H9 (cell line): Measurements from ENCODE around the gene MGAT4D. TPM values are rescaled to one million over a fixed set of nuclear protein-coding genes. Genes with fewer than 3 reads are reported as not detected.

Experiments
- DNase-seq: peaks from one replicate; pipeline ENCODE4 v3.0.0-alpha.2; 2017
- H2AFZ ChIP-seq: one replicate; pipeline ENCODE4 v1.6.1; 2013; ENCODE audit warnings: mild to moderate bottlenecking, low read length, control low read depth, moderate library complexity
- H2AK5ac ChIP-seq: 2 replicates; pipeline ENCODE4 v1.6.1; 2013; ENCODE audit warnings: low read length, control low read depth, mixed read lengths; ENCODE audit not compliant: insufficient read length
- H2BK120ac ChIP-seq: one replicate; pipeline ENCODE4 v1.6.1; 2013; ENCODE audit warnings: low read depth, mild to moderate bottlenecking, low read length, control low read depth, inconsistent platforms; ENCODE audit not compliant: poor library complexity, severe bottlenecking
- H2BK12ac ChIP-seq: 2 replicates; pipeline ENCODE4 v1.6.1; 2013; ENCODE audit warnings: low read length, control low read depth, mixed read lengths, low read depth; ENCODE audit not compliant: insufficient read length
- H2BK15ac ChIP-seq: 2 replicates; pipeline ENCODE4 v1.6.1; 2013; ENCODE audit warnings: low read depth, low read length, control low read depth
- H2BK20ac ChIP-seq: one replicate; pipeline ENCODE4 v1.6.1; 2013; ENCODE audit warnings: low read depth, mild to moderate bottlenecking, low read length, control low read depth, inconsistent platforms; ENCODE audit not compliant: poor library complexity, severe bottlenecking
- H2BK5ac ChIP-seq: 2 replicates; pipeline ENCODE4 v1.6.1; 2013; ENCODE audit warnings: low read length, control low read depth, mixed read lengths; ENCODE audit not compliant: insufficient read length
- H3K14ac ChIP-seq: 2 replicates; pipeline ENCODE4 v1.6.1; 2013; ENCODE audit warnings: low read length, control low read depth; ENCODE audit not compliant: insufficient read depth
- H3K18ac ChIP-seq: 2 replicates; pipeline ENCODE4 v1.6.1; 2013; ENCODE audit warnings: low read depth, mild to moderate bottlenecking, mixed read lengths, low read length, control low read depth; ENCODE audit not compliant: insufficient read length
- H3K23ac ChIP-seq: 2 replicates; pipeline ENCODE4 v1.6.1; 2013; ENCODE audit warnings: low read length, control low read depth, mixed read lengths, low read depth; ENCODE audit not compliant: insufficient read length
- H3K23me2 ChIP-seq: 2 replicates; pipeline ENCODE4 v1.6.1; 2013; ENCODE audit warnings: low read depth, mild to moderate bottlenecking, mixed read lengths, low read length, control low read depth; ENCODE audit not compliant: insufficient read length, poor library complexity, severe bottlenecking
- H3K27ac ChIP-seq: 2 replicates; pipeline ENCODE4 v1.5.1; 2013; ENCODE audit warnings: low read length, control low read depth, mixed read lengths, low read depth; ENCODE audit not compliant: insufficient read length
- H3K27me3 ChIP-seq: 2 replicates; pipeline ENCODE4 v1.6.1; 2013; ENCODE audit warnings: low read length, control low read depth, inconsistent platforms; ENCODE audit not compliant: insufficient read depth
- H3K4ac ChIP-seq: 2 replicates; pipeline ENCODE4 v1.6.1; 2013; ENCODE audit warnings: low read depth, mild to moderate bottlenecking, control low read depth, inconsistent platforms, low read length, moderate library complexity
- H3K4me1 ChIP-seq: 2 replicates; pipeline ENCODE4 v1.6.1; 2013; ENCODE audit warnings: low read length, control low read depth, inconsistent platforms; ENCODE audit not compliant: insufficient read depth
- H3K4me2 ChIP-seq: 2 replicates; pipeline ENCODE4 v1.6.1; 2013; ENCODE audit warnings: low read length, control low read depth, mixed read lengths; ENCODE audit not compliant: insufficient read length, insufficient read depth
- H3K56ac ChIP-seq: 2 replicates; pipeline ENCODE4 v1.6.1; 2013; ENCODE audit warnings: low read depth, mild to moderate bottlenecking, mixed read lengths, low read length, control low read depth; ENCODE audit not compliant: insufficient read length
- H3K79me1 ChIP-seq: 2 replicates; pipeline ENCODE4 v1.6.1; 2013; ENCODE audit warnings: low read depth, mild to moderate bottlenecking, moderate library complexity, low read length, control low read depth, inconsistent platforms; ENCODE audit not compliant: insufficient read depth, poor library complexity, severe bottlenecking
- H3K79me2 ChIP-seq: 2 replicates; pipeline ENCODE4 v1.6.1; 2013; ENCODE audit warnings: low read length, control low read depth, inconsistent platforms; ENCODE audit not compliant: insufficient read depth
- H3K9ac ChIP-seq: 2 replicates; pipeline ENCODE4 v1.6.1; 2013; ENCODE audit warnings: low read length, control low read depth, mixed read lengths; ENCODE audit not compliant: insufficient read length; ENCODE audit errors: extremely low read depth
- H3K9me3 ChIP-seq: one replicate; pipeline ENCODE4 v1.6.1; 2013; ENCODE audit warnings: low read depth, low read length, inconsistent platforms; ENCODE audit not compliant: control insufficient read depth
- H3T11ph ChIP-seq: one replicate; pipeline ENCODE4 v1.6.1; 2013; ENCODE audit warnings: mild to moderate bottlenecking, low read length, control low read depth, inconsistent platforms
- H4K20me1 ChIP-seq: one replicate; pipeline ENCODE4 v1.6.1; 2013; ENCODE audit not compliant: control insufficient read depth, insufficient read length, insufficient read depth
- H4K5ac ChIP-seq: 2 replicates; pipeline ENCODE4 v1.6.1; 2013; ENCODE audit warnings: low read depth, mild to moderate bottlenecking, mixed read lengths, low read length, control low read depth; ENCODE audit not compliant: insufficient read length
- H4K8ac ChIP-seq: replicated peaks from 2 replicates; pipeline ENCODE4 v1.6.1; 2013; ENCODE audit warnings: low read length, control low read depth, mixed read lengths, low read depth; ENCODE audit not compliant: insufficient read length
- H4K91ac ChIP-seq: 2 replicates; pipeline ENCODE4 v1.6.1; 2013; ENCODE audit warnings: low read depth, mild to moderate bottlenecking, moderate library complexity, mixed read lengths, low read length, control low read depth; ENCODE audit not compliant: insufficient read length
- H3K27ac Mint-ChIP-seq, 3 experiments: 2 replicates in 2 of 3; 3 replicates in 1 of 3; pipeline ENCODE4 v1.8.0; 2020 to 2021; ENCODE audit warnings: mixed read lengths in 3 of 3, mild to moderate bottlenecking in 1 of 3, moderate library complexity in 1 of 3
- H3K27me3 Mint-ChIP-seq: 2 replicates; pipeline ENCODE4 v1.8.0; 2021; ENCODE audit warnings: low read depth, mild to moderate bottlenecking, moderate library complexity, mixed read lengths
- H3K36me3 Mint-ChIP-seq, 3 experiments: 2 replicates in 2 of 3; 3 replicates in 1 of 3; pipeline ENCODE4 v1.8.0; 2020 to 2021; ENCODE audit warnings: low read depth in 3 of 3, mixed read lengths in 3 of 3; ENCODE audit not compliant: insufficient read depth in 1 of 3
- H3K4me1 Mint-ChIP-seq, 2 experiments: 2 replicates each; pipeline ENCODE4 v1.8.0; 2020; ENCODE audit warnings: mixed read lengths in 2 of 2
- H3K4me3 Mint-ChIP-seq, 2 experiments: 2 replicates in 1 of 2; 3 replicates in 1 of 2; pipeline ENCODE4 v1.8.0; 2020 to 2021; ENCODE audit warnings: mild to moderate bottlenecking in 2 of 2, mixed read lengths in 2 of 2, moderate library complexity in 1 of 2
- H3K9me3 Mint-ChIP-seq, 2 experiments: 2 replicates in 1 of 2; 3 replicates in 1 of 2; pipeline ENCODE4 v1.8.0; 2020; ENCODE audit warnings: mild to moderate bottlenecking in 2 of 2, mixed read lengths in 2 of 2, moderate library complexity in 1 of 2
- WGBS: extraction: QIAGEN DNeasy Blood & Tissue Kit; methylation state at CpG from one replicate; pipeline ENCODE4 v1.1.7; 2013; ENCODE audit warnings: missing lambda C conversion rate, low lambda C conversion rate, mixed read lengths; ENCODE audit not compliant: insufficient read length; ENCODE audit errors: extremely low coverage; 5-methylcytosine and 5-hydroxymethylcytosine counted together
- total RNA-seq: library from RNA; stranded (reverse); gene quantifications from 2 replicates; pipeline ENCODE4 v1.2.1, GENCODE V29; 2021
- TF ChIP-seq, protein P1 (sequence below): fragments of 200-600 bp; sonication (generic); conservative IDR thresholded peaks from 3 replicates; pipeline ENCODE4 v1.8.0; 2021; ENCODE audit warnings: antibody characterized with exemption, mild to moderate bottlenecking

MGAT4D gene
- total RNA-seq, 1 experiment from 2014 or later, result not detected

DNA sequence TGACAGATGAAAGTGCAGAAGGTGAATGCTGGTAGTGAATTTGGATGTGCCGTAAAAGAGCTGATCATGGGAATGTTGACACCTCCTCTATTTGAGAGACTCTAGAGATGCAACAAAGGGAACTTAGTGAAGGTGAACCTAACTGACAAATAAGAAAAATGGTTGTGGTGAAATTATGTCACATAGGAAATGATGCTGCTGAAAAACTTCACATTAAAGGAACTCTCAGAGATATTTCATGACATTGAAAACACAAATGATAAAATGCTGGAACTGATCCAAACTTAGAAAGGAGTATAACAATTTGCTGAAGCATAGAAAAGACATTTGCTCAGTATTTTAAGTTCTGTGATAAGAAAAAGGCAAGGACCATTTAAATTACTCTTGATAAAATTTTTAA lies 31.9 kb downstream of the MGAT4D start:
- Mint-ChIP-seq H3K27me3 (peaks cover 2% of the 10 kb centered on the region), H3K4me1 (peaks cover 0 to 6% of the 10 kb centered on the region in 2 experiments; a peak in 2 of 4 replicates), H3K4me3 (no peak overlapping the region), H3K9me3 (no peaks in the 10 kb centered on the region), H3K36me3 (no peaks in the 10 kb centered on the region), H3K27ac (no peak overlapping the region)
- Histone ChIP-seq H2BK20ac (no peak overlapping the region), H3K4me1 (no peaks in the 10 kb centered on the region), H3K18ac (no peak overlapping the region), H3K23me2 (no peaks in the 10 kb centered on the region), H3K27me3 (no peaks in the 10 kb centered on the region), H4K20me1 (no peaks in the 10 kb centered on the region), H3K4ac (no peak overlapping the region), H2AK5ac (no peak overlapping the region), H3K4me2 (no peak overlapping the region), H3K56ac (no peak overlapping the region), H3K27ac (no peak overlapping the region), H4K5ac (no peak overlapping the region), H2BK120ac (no peak overlapping the region), H3K14ac (no peak overlapping the region), H3T11ph (no peak overlapping the region), H2AFZ (no peak overlapping the region), H4K91ac (no peak overlapping the region), H3K9ac (no peak overlapping the region), H2BK5ac (no peak overlapping the region), H3K79me2 (no peaks in the 10 kb centered on the region), H2BK12ac (no peak overlapping the region), H3K79me1 (no peaks in the 10 kb centered on the region), H2BK15ac (no peak overlapping the region), H3K9me3 (no peaks in the 10 kb centered on the region), H4K8ac (no peak overlapping the region), H3K23ac (no peak overlapping the region)
- TF ChIP-seq, protein P1, sequence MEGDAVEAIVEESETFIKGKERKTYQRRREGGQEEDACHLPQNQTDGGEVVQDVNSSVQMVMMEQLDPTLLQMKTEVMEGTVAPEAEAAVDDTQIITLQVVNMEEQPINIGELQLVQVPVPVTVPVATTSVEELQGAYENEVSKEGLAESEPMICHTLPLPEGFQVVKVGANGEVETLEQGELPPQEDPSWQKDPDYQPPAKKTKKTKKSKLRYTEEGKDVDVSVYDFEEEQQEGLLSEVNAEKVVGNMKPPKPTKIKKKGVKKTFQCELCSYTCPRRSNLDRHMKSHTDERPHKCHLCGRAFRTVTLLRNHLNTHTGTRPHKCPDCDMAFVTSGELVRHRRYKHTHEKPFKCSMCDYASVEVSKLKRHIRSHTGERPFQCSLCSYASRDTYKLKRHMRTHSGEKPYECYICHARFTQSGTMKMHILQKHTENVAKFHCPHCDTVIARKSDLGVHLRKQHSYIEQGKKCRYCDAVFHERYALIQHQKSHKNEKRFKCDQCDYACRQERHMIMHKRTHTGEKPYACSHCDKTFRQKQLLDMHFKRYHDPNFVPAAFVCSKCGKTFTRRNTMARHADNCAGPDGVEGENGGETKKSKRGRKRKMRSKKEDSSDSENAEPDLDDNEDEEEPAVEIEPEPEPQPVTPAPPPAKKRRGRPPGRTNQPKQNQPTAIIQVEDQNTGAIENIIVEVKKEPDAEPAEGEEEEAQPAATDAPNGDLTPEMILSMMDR, result no peak
- WGBS, result no CpG with 5 or more reads among the region's 1 CpG
- DNase-seq, result no peak
